Activated CD4-positive, alpha-beta memory T cell treated with anti-CD3 and anti-CD28 coated beads for 36 hours (primary cell): Measurements from ENCODE around the gene POU3F3. TPM values are rescaled to one million over a fixed set of nuclear protein-coding genes. Genes with fewer than 3 reads are reported as not detected.

Source experiments
- CTCF ChIA-PET: fragments of 350-600 bp; sonication (Branson Sonifier 250); formaldehyde crosslinking; loops from one replicate; lab custom pipeline; 2021; ENCODE audit warnings: antibody characterized with exemption, inconsistent platforms; lab: Charles Lee
- POLR2A ChIA-PET: fragments of 350-600 bp; sonication (Branson Sonifier 250); formaldehyde crosslinking; loops from one replicate; lab custom pipeline; 2021; ENCODE audit warnings: antibody characterized with exemption; lab: Charles Lee
- DNase-seq: peaks from one replicate; pipeline ENCODE4 v3.0.0-alpha.2; 2020
- H3K27ac Mint-ChIP-seq: one replicate; pipeline ENCODE4 v1.8.0; 2021; ENCODE audit warnings: mixed read lengths
- H3K27me3 Mint-ChIP-seq: one replicate; pipeline ENCODE4 v1.8.0; 2021; ENCODE audit warnings: mixed read lengths
- H3K36me3 Mint-ChIP-seq: one replicate; pipeline ENCODE4 v1.8.0; 2021; ENCODE audit warnings: mixed read lengths
- H3K4me1 Mint-ChIP-seq: one replicate; pipeline ENCODE4 v1.8.0; 2021; ENCODE audit warnings: low read depth, mixed read lengths
- H3K4me3 Mint-ChIP-seq: one replicate; pipeline ENCODE4 v1.8.0; 2021; ENCODE audit warnings: mild to moderate bottlenecking, mixed read lengths
- H3K9me3 Mint-ChIP-seq: one replicate; pipeline ENCODE4 v1.8.0; 2021; ENCODE audit warnings: mixed read lengths
- intact Hi-C: fragments of 100-400 bp; cut with micrococcal nuclease; formaldehyde crosslinking; loops from one replicate; pipeline ENCODE4 v1.15.1; 2023
- total RNA-seq, 2 experiments: library from RNA; stranded (reverse); gene quantifications; one replicate each; pipeline ENCODE4 v1.2.3, GENCODE V29; 2021

Gene POU3F3
- total RNA-seq, 2 experiments from 2014 or later, result not detected

DNA sequence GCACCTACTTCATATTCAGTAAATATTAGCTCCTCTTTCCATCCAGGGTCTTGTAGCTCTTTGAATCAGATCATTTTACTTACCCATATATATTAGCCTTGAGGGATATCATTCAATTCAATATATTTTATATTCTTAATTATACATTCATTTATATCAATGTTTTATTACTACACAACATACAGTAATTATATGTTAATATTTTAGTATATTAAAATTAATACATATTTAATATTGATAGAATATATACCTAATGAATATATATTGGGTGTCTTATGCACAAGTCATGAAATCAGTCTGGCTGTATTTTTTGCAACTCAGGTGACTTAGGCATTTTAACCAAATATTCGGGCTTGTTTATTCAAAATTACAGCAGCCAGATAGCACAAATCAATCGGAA lies 37.2 kb downstream of the POU3F3 start:
- Mint-ChIP-seq H3K36me3 (no peaks in the 10 kb centered on the region), H3K27me3 (peaks cover 7% of the 10 kb centered on the region), H3K27ac (no peak overlapping the region), H3K4me3 (no peak overlapping the region), H3K9me3 (no peaks in the 10 kb centered on the region), H3K4me1 (peaks cover 12% of the 10 kb centered on the region)
- intact Hi-C loops, result no loop called here
- no peak for DNase-seq
- ChIA-PET POLR2A (no interaction called here), CTCF (no interaction called here)

DNA sequence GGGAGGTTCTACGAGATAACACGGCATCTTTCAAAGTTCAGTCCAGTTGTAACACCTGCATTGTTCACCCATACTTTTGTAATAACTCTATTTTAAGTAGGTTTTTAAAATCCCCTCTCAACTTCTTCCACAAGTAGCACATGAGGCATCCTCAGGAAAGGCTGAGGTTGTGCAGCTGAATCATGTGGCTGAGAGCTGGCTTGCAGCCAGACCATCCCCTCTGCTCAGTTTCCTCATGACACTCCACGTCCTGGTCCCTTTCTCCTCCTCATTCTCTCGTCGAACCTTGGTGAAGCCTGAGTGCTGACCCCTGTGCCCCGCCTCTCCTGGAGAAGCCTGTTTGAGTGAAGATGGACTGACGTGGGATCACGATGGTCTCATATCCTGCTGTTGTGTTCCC lies 42.5 kb downstream of the POU3F3 start:
- ChIA-PET CTCF (no interaction called here), POLR2A (no interaction called here)
- Mint-ChIP-seq H3K4me1 (no peaks in the 10 kb centered on the region), H3K27ac (no peak overlapping the region), H3K36me3 (no peaks in the 10 kb centered on the region), H3K4me3 (no peak overlapping the region), H3K9me3 (no peaks in the 10 kb centered on the region), H3K27me3 (peaks cover 6% of the 10 kb centered on the region)
- no peak for DNase-seq
- intact Hi-C loops, result no loop called here

DNA sequence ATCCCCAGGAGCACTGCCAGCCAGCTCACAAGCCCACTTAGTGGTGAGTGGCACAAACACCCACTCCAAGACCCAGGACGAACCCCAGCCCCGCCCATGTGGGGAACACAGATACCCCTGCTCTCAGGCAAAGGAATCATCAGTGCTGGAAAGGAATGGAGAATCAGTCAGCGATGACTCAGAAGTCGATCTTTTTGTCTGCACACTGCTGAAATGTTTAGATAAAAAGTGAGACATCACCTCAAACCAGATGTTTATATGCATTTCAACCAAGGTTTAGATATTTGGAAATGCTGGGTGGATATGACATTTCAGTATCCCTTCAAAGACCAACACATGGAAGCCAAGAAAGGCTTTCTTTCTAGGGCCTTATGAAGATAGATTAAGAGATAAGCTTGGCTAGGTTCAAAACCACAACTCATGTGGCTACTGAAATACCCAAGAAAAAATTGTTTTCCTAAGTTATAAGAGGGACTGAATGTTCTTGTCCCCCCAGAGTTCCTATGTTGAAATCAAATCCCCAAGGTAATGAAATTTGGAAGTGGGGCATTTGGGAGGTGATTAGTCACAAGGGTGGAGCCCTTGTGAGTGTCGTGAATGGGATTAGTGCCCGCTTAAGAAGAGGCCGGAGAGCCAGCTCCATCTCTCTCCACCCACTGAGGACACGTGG lies 43.7 kb downstream of the POU3F3 start:
- Mint-ChIP-seq H3K36me3 (no peaks in the 10 kb centered on the region), H3K9me3 (no peaks in the 10 kb centered on the region), H3K27ac (no peak overlapping the region), H3K27me3 (peaks cover 8% of the 10 kb centered on the region), H3K4me3 (no peak overlapping the region), H3K4me1 (no peaks in the 10 kb centered on the region)
- intact Hi-C loops, result no loop called here
- ChIA-PET POLR2A (no interaction called here), CTCF (no interaction called here)
- no peak for DNase-seq

DNA sequence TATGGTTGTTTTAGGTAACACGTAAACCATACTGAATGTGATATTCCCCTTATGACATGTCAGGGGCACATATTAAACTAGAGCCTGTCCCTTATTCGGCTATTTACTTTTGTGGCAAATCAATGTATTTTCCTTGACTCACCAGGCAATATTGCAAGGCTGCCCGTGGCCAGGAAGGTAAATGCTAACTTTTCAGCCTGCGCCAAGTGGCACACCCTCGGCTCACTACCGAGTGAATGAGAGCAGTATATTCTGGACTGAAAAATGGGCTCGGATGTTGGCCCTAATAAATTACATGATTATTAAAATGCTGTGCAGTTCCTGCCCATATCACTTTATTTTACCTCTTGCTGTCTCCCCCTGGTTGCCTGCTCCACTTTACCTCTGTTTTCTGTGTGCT lies 46.7 kb downstream of the POU3F3 start:
- ChIA-PET CTCF (no interaction called here), POLR2A (no interaction called here)
- no peaks in the 10 kb centered on the region for H3K4me1 Mint-ChIP-seq
- H3K9me3 Mint-ChIP-seq, result no peaks in the 10 kb centered on the region
- no peak for DNase-seq
- intact Hi-C loops, result no loop called here
- H3K27ac Mint-ChIP-seq, result no peak overlapping the region
- H3K36me3 Mint-ChIP-seq, result no peaks in the 10 kb centered on the region
- no peak overlapping the region for H3K4me3 Mint-ChIP-seq
- peaks cover 5% of the 10 kb centered on the region for H3K27me3 Mint-ChIP-seq

DNA sequence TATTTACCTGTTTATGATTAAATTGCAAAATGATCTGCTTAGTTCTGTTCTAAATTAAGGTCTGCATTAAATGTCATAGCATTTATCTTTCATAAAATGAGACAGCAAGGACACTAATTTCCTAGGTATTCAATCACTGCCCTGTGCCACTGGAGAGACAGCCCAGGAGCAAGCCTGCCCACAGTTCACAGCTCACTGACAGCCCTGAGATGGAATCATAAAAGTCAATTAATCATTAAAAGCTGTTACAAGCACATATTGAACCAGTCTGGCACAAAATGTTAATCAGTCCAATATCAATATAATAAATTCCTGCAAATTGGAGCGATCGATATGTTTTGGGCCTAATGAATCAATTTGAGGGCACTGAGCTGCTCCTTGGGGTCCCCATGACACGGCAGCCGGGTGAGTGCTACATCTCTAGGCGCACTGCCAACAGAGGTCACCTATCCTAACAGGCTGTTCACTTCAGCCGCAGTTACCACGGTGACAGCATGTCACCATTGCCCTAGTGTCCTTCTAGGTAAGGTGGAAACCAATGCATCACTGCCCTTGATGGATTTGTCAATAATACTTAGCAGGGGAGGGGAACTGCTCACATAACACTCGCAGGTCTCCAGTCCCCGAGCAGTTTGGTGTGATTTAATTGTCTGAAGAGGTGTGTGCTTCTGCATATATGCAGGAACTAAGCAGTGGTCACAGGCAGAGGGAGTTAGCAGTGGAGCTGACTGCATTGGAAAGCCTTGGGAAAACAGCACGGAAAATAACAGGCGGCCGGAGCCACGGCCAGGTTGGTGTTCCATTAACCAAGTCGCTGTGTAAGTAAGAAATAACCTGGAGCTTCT lies 47.3 kb downstream of the POU3F3 start:
- no peaks in the 10 kb centered on the region for H3K9me3 Mint-ChIP-seq
- ChIA-PET CTCF (no interaction called here), POLR2A (no interaction called here)
- H3K4me3 Mint-ChIP-seq, result no peak overlapping the region
- no peaks in the 10 kb centered on the region for H3K4me1 Mint-ChIP-seq
- peaks cover 5% of the 10 kb centered on the region for H3K27me3 Mint-ChIP-seq
- no peak overlapping the region for H3K27ac Mint-ChIP-seq
- H3K36me3 Mint-ChIP-seq, result no peaks in the 10 kb centered on the region
- intact Hi-C loops, result no loop called here
- no peak for DNase-seq

DNA sequence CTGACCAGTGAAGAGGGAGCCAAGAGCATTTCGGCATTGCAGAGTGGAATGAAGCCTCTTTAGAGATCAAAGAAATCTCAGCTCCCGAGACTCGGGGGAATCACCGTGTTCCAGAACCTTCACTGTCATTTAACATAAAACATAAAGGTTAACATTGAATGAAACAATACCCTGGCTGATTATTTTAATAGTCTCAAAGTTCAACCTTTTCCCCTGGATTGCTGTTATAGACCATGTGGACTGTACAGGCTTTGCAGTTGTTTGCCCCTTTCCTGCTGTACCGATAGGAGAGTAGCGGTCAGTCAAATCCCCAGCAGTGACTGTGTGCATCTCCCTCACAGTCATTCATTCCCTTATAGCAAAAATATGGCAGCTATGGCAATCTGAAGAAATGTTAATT lies 48.4 kb downstream of the POU3F3 start:
- CTCF ChIA-PET, result no interaction called here
- intact Hi-C loops, result no loop called here
- POLR2A ChIA-PET, result no interaction called here

More for the DNA sequence above, 48.4 kb downstream of the POU3F3 start:
- no peak for DNase-seq
- Mint-ChIP-seq H3K9me3 (no peaks in the 10 kb centered on the region), H3K4me1 (no peaks in the 10 kb centered on the region), H3K36me3 (no peaks in the 10 kb centered on the region), H3K27ac (no peak overlapping the region), H3K27me3 (peaks cover 8% of the 10 kb centered on the region), H3K4me3 (no peak overlapping the region)

Other genes with a start within 250 kb of the POU3F3 start
- gene MRPS9, start 184.0 kb downstream of the POU3F3 start, total RNA-seq, result 10 to 100 TPM; 38.2 to 39.3 TPM